MM.1S (cell line): ENCODE measurements around the gene UGGT2.

Experiments used
- DNase-seq: peaks from one replicate; pipeline ENCODE4 v3.0.0-alpha.2; 2015
- H2AFZ ChIP-seq: fragments of 300-600 bp; sonication (generic); 2 replicates; pipeline ENCODE4 v1.6.0; 2016; ENCODE audit warnings: antibody characterized with exemption, low read length
- H3F3A ChIP-seq: fragments of 300-600 bp; sonication (generic); 2 replicates; pipeline ENCODE4 v1.6.1; 2016; ENCODE audit warnings: mild to moderate bottlenecking, antibody characterized with exemption, low read length, moderate library complexity, mixed read lengths; ENCODE audit not compliant: insufficient read depth
- H3K27ac ChIP-seq: fragments of 300-600 bp; sonication (generic); 2 replicates; pipeline ENCODE4 v1.5.1; 2016; ENCODE audit warnings: mild to moderate bottlenecking, low read length
- H3K27me3 ChIP-seq: fragments of 300-600 bp; sonication (generic); replicated peaks from 2 replicates; pipeline ENCODE4 v1.6.0; 2016; ENCODE audit warnings: low read length; ENCODE audit not compliant: insufficient read depth
- H3K36me3 ChIP-seq: fragments of 300-600 bp; sonication (generic); replicated peaks from 2 replicates; pipeline ENCODE4 v1.6.1; 2016; ENCODE audit warnings: mild to moderate bottlenecking, low read length, mixed read lengths; ENCODE audit not compliant: insufficient read depth
- H3K4me1 ChIP-seq: fragments of 300-600 bp; sonication (generic); 2 replicates; pipeline ENCODE4 v1.6.1; 2016; ENCODE audit warnings: low read length, mixed read lengths
- H3K4me2 ChIP-seq: fragments of 300-600 bp; sonication (generic); 2 replicates; pipeline ENCODE4 v1.6.0; 2016; ENCODE audit warnings: low read depth, low read length
- H3K4me3 ChIP-seq: fragments of 300-600 bp; sonication (generic); 2 replicates; pipeline ENCODE4 v1.5.1; 2016; ENCODE audit warnings: low read length, mixed read lengths
- H3K79me2 ChIP-seq: fragments of 300-600 bp; sonication (generic); 2 replicates; pipeline ENCODE4 v1.6.1; 2016; ENCODE audit warnings: mixed run types, low read length, mixed read lengths
- H3K9ac ChIP-seq: fragments of 300-600 bp; sonication (generic); 2 replicates; pipeline ENCODE4 v1.6.1; 2016; ENCODE audit warnings: low read length, mixed read lengths
- H3K9me2 ChIP-seq: fragments of 300-600 bp; sonication (generic); replicated peaks from 2 replicates; pipeline ENCODE4 v1.6.1; 2016; ENCODE audit warnings: mild to moderate bottlenecking, low read length, mixed read lengths; ENCODE audit not compliant: insufficient read depth
- H3K9me3 ChIP-seq: fragments of 300-600 bp; sonication (generic); replicated peaks from 2 replicates; pipeline ENCODE4 v1.6.1; 2016; ENCODE audit warnings: mild to moderate bottlenecking, low read length, mixed read lengths; ENCODE audit not compliant: insufficient read depth
- H4K20me1 ChIP-seq: fragments of 300-600 bp; sonication (generic); 2 replicates; pipeline ENCODE4 v1.6.1; 2016; ENCODE audit warnings: mild to moderate bottlenecking, low read length, moderate library complexity, mixed read lengths; ENCODE audit not compliant: insufficient read depth
- EZH2 ChIP-seq: fragments of 300-600 bp; sonication (generic); optimal IDR thresholded peaks from 2 replicates; pipeline ENCODE3; 2017; ENCODE audit warnings: low read depth, mild to moderate bottlenecking, antibody characterized with exemption, low read length, mixed read lengths
- EZH2phosphoT487 ChIP-seq: fragments of 300-600 bp; sonication (generic); IDR thresholded peaks from 2 replicates; pipeline ENCODE4 v1.6.1; 2018; ENCODE audit warnings: antibody characterized with exemption, low read length
- TF ChIP-seq, protein P1 (sequence below): fragments of 300-600 bp; sonication (generic); IDR thresholded peaks from 2 replicates; pipeline ENCODE4 v1.5.1; 2016; ENCODE audit warnings: antibody characterized with exemption, low read length, mixed read lengths

The UGGT2 gene

DNA sequence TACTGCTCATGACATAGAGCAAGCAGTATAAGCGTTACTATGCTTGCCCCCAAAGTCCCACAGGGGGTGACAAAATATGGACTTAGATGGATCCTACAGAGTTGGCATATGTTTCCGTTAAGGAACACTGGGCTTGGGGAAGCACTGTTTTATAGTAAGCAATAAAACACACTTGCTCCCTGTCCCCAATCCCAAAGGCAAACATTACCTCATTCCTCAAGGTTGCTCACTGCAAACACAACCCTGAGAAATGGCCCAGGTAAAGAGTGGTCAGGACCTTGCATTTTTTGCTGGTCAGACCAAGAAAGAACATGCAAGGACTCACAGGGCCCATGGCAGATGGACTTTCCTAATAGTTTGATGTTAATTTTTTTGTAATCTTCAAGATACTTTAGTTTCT lies 32.3 kb downstream of the UGGT2 start:
- Histone ChIP-seq H3K4me3 (no peak overlapping the region), H3K36me3 (no peaks in the 10 kb centered on the region), H3K9ac (no peak overlapping the region), H3K9me3 (no peaks in the 10 kb centered on the region), H3K27ac (no peak overlapping the region), H3F3A (no peaks in the 10 kb centered on the region), H3K9me2 (no peaks in the 10 kb centered on the region), H2AFZ (no peak overlapping the region), H3K4me2 (no peak overlapping the region), H3K79me2 (no peaks in the 10 kb centered on the region), H4K20me1 (no peaks in the 10 kb centered on the region), H3K4me1 (no peaks in the 10 kb centered on the region), H3K27me3 (no peaks in the 10 kb centered on the region)
- DNase-seq = no peak
- TF ChIP-seq, protein P1, sequence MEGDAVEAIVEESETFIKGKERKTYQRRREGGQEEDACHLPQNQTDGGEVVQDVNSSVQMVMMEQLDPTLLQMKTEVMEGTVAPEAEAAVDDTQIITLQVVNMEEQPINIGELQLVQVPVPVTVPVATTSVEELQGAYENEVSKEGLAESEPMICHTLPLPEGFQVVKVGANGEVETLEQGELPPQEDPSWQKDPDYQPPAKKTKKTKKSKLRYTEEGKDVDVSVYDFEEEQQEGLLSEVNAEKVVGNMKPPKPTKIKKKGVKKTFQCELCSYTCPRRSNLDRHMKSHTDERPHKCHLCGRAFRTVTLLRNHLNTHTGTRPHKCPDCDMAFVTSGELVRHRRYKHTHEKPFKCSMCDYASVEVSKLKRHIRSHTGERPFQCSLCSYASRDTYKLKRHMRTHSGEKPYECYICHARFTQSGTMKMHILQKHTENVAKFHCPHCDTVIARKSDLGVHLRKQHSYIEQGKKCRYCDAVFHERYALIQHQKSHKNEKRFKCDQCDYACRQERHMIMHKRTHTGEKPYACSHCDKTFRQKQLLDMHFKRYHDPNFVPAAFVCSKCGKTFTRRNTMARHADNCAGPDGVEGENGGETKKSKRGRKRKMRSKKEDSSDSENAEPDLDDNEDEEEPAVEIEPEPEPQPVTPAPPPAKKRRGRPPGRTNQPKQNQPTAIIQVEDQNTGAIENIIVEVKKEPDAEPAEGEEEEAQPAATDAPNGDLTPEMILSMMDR = no peak
- TF ChIP-seq EZH2phosphoT487 = no peak
- TF ChIP-seq EZH2 = no peak

DNA sequence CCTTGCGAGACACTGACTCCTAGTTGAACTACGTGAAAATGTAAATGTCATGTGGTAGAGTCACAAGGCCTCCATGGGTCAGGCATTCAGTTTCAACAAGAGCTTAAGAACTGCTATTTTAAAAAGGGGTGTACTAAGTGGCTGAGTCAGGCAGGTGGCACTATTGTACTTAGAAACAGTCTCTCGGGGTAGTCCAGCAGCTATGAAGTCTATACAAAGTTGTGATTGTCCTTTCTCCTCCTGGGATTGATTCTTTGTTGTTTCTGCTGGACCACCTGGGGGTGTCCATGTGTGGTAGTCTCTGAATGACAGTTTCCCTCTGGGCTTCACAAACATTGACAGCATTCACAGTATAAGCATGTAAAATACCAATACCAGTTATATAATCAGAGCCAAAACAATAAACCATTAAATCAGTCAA lies 33.0 kb downstream of the UGGT2 start:
- no peaks in the 10 kb centered on the region for H3K9me3 ChIP-seq
- TF ChIP-seq EZH2phosphoT487 = no peak
- TF ChIP-seq, protein P1 = peak; percentile 80
- no peak for TF ChIP-seq EZH2
- no peaks in the 10 kb centered on the region for H3K36me3 ChIP-seq
- no peak overlapping the region for H3K4me3 ChIP-seq
- no peak overlapping the region for H2AFZ ChIP-seq
- no peaks in the 10 kb centered on the region for H4K20me1 ChIP-seq
- no peak overlapping the region for H3K4me2 ChIP-seq
- H3F3A ChIP-seq = no peaks in the 10 kb centered on the region
- no peaks in the 10 kb centered on the region for H3K27me3 ChIP-seq
- H3K9ac ChIP-seq = no peak overlapping the region
- no peaks in the 10 kb centered on the region for H3K9me2 ChIP-seq
- peak; percentile 64 for DNase-seq
- H3K79me2 ChIP-seq = no peaks in the 10 kb centered on the region
- no peaks in the 10 kb centered on the region for H3K4me1 ChIP-seq
- H3K27ac ChIP-seq = no peak overlapping the region

DNA sequence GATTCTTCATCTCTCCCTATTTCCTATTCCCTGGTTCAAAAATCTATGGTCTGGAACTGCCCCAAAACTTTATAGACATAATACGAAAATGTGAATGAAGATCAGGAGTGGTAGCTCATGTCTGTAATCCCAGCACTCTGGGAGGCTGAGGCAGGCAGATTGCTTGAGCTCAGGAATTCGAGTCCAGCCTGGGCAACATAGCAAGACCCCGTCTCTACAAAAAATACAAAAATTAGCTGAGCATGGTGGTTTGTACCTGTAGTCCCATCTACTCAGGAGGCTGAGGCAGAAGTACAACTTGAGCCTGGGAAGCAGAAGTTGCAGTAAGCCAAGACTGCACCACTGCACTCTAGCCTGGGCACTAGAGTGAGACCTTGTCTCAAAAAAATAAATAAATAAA lies 35.1 kb downstream of the UGGT2 start:
- H3F3A ChIP-seq = no peaks in the 10 kb centered on the region; the same call in 1 of the 2 replicates
- no peaks in the 10 kb centered on the region for H3K79me2 ChIP-seq
- no peak overlapping the region for H2AFZ ChIP-seq
- H3K27ac ChIP-seq = no peak overlapping the region
- TF ChIP-seq, protein P1 = no peak
- TF ChIP-seq EZH2 = no peak
- no peak for TF ChIP-seq EZH2phosphoT487
- H3K4me2 ChIP-seq = no peak overlapping the region
- no peak overlapping the region for H3K4me3 ChIP-seq
- H3K27me3 ChIP-seq = no peaks in the 10 kb centered on the region
- DNase-seq = no peak
- H3K9me2 ChIP-seq = no peaks in the 10 kb centered on the region
- no peaks in the 10 kb centered on the region for H3K9me3 ChIP-seq
- no peaks in the 10 kb centered on the region for H4K20me1 ChIP-seq
- no peak overlapping the region for H3K9ac ChIP-seq
- no peaks in the 10 kb centered on the region for H3K4me1 ChIP-seq
- no peaks in the 10 kb centered on the region for H3K36me3 ChIP-seq
